ENCODE data around the gene MAD2L2.

Gene MAD2L2

DNA sequence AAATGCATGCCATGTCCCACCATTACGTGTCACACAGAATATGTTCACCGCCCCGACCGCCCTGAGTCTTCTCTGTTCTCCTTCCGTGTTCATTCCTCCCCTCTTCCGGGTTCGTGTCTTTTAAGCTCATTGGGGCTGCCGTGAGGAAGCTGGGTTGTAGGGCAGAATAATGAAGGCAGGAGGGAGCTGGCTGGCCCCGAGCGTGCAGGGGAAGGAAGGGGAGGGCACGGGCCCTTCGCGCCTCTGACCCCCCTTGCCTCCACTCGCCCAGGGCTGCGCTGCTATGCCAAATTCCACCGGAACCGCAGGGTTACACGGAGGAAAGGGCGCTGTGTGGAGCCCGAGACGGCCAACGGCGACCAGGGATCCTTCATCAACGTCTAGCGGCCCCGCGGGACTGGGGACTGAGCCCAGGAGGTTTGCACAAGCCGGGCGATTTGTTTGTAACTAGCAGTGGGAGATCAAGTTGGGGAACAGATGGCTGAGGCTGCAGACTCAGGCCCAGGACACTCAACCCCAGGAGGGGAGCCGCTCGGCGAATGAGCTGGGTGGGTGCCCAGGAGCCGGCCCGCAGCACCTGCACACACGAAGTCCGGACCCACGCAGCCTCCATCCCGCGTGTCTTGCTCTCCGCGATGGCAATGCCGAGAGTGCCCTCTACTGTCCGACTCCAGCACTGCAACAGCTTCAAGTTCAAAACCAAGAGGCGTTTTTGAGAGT lies 38.5 kb upstream of the MAD2L2 start:
- Histone ChIP-seq H3K27me3 (ENCODE audit: control insufficient read depth, insufficient read depth, low read length) (no peaks in the 10 kb centered on the region), H3K9ac (ENCODE audit: low read length) (peak overlapping the region; percentile 67), H3K9me3 (ENCODE audit: control insufficient read depth, low read length) (no peaks in the 10 kb centered on the region), H3K36me3 (ENCODE audit: control insufficient read depth, insufficient read depth, low read length) (no peaks in the 10 kb centered on the region), H3K4me1 (ENCODE audit: control insufficient read depth, insufficient read depth, low read length) (peaks cover 9% of the 10 kb centered on the region), H3K4me3 (ENCODE audit: low read length) (peak overlapping the region; percentile 42)

DNA sequence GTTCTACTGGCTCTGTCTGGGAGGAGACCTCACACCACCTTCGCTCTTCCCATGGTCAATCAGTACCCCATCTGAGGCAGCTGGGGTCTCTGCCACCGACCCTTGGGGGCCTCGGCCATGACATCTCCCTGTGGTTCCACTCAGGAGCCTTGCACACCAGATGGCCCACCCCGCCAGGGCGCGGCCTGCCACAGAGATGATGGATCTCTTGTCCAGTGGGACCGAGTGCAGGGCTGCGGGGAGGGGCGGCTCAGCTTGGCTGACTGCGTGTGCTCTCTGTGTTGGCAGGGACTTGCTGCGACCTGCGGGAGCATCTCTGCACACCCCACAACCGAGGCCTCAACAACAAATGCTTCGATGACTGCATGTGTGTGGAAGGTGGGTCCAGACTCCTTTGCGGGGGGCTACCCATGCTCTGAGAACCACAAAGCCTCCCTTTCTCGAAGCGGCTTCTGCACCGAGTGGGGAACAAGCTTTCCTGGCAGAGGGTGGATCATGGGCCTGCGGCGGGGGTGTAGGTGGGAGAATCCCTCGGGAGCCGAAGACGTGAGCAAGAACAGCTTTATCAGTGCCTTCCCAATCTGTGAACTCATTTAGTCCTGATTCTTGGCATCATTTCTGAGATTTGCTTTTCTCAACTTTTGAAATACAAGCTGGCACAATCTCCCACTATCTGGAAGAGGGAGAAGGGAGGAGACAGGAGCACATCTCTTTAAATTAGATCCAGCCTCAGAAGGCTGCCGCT lies 34.1 kb upstream of the MAD2L2 start:
- Histone ChIP-seq H3K36me3 (ENCODE audit: control insufficient read depth, insufficient read depth, low read length) (no peaks in the 10 kb centered on the region), H3K9me3 (ENCODE audit: control insufficient read depth, low read length) (no peaks in the 10 kb centered on the region), H3K9ac (ENCODE audit: low read length) (no peak overlapping the region), H3K27me3 (ENCODE audit: control insufficient read depth, insufficient read depth, low read length) (peaks cover 11% of the 10 kb centered on the region), H3K4me3 (ENCODE audit: low read length) (no peak overlapping the region), H3K4me1 (ENCODE audit: control insufficient read depth, insufficient read depth, low read length) (peaks cover 9% of the 10 kb centered on the region)

DNA sequence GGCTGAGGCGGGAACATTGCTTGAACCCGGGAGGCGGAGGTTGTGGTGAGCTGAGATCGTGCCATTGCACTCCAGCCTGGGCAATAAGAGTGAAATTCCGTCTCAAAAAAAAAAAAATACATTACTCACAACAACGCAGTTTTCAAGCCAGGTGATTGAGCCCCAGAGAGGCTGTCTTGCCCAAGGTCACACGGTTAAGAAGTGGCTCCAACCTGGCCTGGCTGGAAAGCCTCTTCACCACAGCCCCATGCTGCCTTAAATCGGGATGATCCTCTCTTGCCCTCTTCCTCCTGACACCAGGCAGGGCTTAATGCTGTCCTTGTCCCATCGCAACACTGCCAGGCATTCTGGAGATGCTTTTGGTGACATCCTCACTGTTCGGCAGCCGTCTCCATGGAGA lies 32.1 kb upstream of the MAD2L2 start:
- Histone ChIP-seq H3K4me3 (ENCODE audit: low read length) (no peak overlapping the region), H3K9ac (ENCODE audit: low read length) (no peak overlapping the region), H3K36me3 (ENCODE audit: control insufficient read depth, insufficient read depth, low read length) (no peaks in the 10 kb centered on the region), H3K9me3 (ENCODE audit: control insufficient read depth, low read length) (no peaks in the 10 kb centered on the region), H3K27me3 (ENCODE audit: control insufficient read depth, insufficient read depth, low read length) (peaks cover 11% of the 10 kb centered on the region), H3K4me1 (ENCODE audit: control insufficient read depth, insufficient read depth, low read length) (peaks cover under 1% of the 10 kb centered on the region)

DNA sequence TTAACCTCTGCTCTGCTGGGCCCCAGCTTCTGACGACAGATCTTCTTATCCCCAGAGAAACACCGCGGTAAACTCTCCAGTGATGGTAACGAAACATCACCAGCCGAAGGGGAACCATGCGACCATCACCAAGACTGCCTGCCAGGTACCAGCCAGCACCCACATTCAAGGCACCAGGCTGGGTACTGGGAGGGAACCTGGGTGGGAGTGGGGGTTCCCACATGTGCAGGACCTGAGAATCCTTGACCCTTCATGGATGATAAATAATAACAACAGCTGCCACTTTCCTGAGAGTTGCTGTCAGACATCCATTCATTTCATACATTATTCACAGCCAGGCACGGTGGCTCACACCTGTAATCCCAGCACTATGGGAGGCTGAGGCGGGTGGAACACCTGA lies 31.3 kb upstream of the MAD2L2 start:
- Histone ChIP-seq H3K27me3 (ENCODE audit: control insufficient read depth, insufficient read depth, low read length) (peaks cover 11% of the 10 kb centered on the region), H3K36me3 (ENCODE audit: control insufficient read depth, insufficient read depth, low read length) (no peaks in the 10 kb centered on the region), H3K4me3 (ENCODE audit: low read length) (no peak overlapping the region), H3K9me3 (ENCODE audit: control insufficient read depth, low read length) (no peaks in the 10 kb centered on the region), H3K9ac (ENCODE audit: low read length) (no peak overlapping the region), H3K4me1 (ENCODE audit: control insufficient read depth, insufficient read depth, low read length) (peaks cover 8% of the 10 kb centered on the region)

DNA sequence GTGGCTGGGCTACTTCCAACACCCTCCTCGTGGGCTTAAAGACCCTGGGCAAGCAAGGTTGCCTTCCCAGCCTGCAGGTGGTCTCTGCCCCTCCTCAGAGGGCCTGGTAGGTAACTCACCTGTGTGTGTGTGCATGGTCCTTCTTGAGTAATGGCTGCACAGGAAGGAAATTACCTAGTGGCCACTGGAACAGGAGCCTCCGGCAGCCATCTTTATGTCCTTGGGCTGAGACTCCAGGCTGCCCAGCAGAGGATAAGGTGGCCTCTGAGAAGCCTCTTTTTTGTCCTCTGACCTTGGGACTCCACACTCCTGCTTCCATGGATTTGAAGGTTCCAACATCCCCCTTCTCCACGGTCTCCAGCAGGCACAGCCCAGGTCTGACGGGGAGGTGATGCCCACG lies 30.5 kb upstream of the MAD2L2 start:
- Histone ChIP-seq H3K4me3 (ENCODE audit: low read length) (no peak overlapping the region), H3K27me3 (ENCODE audit: control insufficient read depth, insufficient read depth, low read length) (peaks cover 11% of the 10 kb centered on the region), H3K36me3 (ENCODE audit: control insufficient read depth, insufficient read depth, low read length) (no peaks in the 10 kb centered on the region)

DNA sequence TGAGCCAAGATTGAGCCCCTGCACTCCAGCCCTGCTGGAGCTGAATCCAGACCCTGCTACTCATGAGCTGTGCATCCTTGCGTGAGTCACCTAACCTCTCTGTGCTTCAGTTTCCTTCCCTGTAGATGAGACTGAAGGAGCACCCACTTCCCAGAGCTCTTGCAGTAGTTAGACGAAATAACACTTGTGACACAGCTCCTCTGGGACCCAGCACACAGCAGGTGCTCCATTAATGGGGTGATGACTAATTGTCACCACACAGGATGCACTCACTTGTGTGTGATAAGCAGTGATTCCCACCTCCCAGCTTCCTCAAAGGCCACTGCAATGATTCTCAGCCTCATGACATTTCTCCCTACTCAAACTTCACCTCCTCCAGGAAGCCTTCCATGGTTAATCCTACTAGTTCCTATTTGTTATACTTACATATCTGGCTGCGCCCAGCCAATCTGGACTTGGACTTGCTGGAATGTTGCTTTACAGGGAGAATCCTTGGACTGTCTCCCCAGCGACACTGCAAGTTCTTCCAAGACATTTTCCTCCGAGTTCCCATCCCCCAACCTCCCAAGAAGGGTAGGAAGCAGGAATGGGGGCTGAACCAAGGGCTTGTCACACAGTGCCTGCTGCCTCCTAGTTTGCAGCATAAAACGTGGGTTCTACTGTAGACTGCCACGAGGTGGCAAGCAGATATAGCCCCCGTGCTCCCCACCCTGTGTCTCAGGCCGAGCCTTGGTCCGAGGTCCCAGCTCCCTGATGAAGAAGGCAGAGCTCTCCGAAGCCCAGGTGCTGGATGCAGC lies 27.8 kb upstream of the MAD2L2 start:
- Histone ChIP-seq H3K9me3 (ENCODE audit: control insufficient read depth, low read length) (no peaks in the 10 kb centered on the region), H3K4me3 (ENCODE audit: low read length) (no peak overlapping the region), H3K4me1 (ENCODE audit: control insufficient read depth, insufficient read depth, low read length) (peaks cover 8% of the 10 kb centered on the region), H3K36me3 (ENCODE audit: control insufficient read depth, insufficient read depth, low read length) (no peaks in the 10 kb centered on the region), H3K27me3 (ENCODE audit: control insufficient read depth, insufficient read depth, low read length) (peaks cover 17% of the 10 kb centered on the region), H3K9ac (ENCODE audit: low read length) (no peak overlapping the region)

More for the DNA sequence above, 30.5 kb upstream of the MAD2L2 start:
- no peak overlapping the region for H3K9ac ChIP-seq (ENCODE audit: low read length)
- peaks cover 8% of the 10 kb centered on the region for H3K4me1 ChIP-seq (ENCODE audit: control insufficient read depth, insufficient read depth, low read length)
- no peaks in the 10 kb centered on the region for H3K9me3 ChIP-seq (ENCODE audit: control insufficient read depth, low read length)

DNA sequence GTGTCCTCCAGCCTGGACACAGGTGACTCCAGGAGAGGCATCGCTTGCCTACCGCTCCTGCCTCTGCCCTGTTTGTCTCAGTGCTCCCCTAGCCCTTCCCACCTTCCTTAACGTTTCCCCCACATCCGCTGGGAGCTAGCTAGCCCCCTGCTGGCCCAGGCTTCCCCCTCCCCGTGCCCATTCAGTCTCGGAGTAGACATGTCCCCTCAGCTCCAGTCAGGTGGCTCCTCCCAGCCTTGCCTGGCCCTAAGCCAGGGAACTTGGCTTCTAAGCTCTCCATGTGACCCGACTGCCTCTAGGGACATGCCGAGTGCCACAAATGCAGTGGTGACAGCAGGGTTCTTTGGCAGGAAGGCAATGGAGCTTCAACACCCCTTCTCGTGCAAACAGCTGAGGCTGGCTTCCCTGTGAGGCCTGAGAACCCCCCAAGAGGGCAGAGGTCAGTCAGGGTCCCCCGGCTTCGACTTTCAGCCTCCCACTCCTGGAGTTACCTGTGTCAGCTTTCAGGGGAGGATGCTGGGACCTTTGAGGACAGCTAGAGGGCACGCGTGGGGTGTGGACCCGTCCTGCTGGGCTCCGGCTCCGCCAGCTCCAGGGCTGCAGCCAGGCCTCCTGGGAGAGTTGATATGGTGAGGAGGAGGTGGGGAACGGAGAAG lies 26.8 kb upstream of the MAD2L2 start:
- Histone ChIP-seq H3K4me3 (ENCODE audit: low read length) (no peak overlapping the region), H3K9me3 (ENCODE audit: control insufficient read depth, low read length) (no peaks in the 10 kb centered on the region), H3K36me3 (ENCODE audit: control insufficient read depth, insufficient read depth, low read length) (no peaks in the 10 kb centered on the region), H3K27me3 (ENCODE audit: control insufficient read depth, insufficient read depth, low read length) (peaks cover 25% of the 10 kb centered on the region), H3K4me1 (ENCODE audit: control insufficient read depth, insufficient read depth, low read length) (peaks cover 8% of the 10 kb centered on the region), H3K9ac (ENCODE audit: low read length) (no peak overlapping the region)

DNA sequence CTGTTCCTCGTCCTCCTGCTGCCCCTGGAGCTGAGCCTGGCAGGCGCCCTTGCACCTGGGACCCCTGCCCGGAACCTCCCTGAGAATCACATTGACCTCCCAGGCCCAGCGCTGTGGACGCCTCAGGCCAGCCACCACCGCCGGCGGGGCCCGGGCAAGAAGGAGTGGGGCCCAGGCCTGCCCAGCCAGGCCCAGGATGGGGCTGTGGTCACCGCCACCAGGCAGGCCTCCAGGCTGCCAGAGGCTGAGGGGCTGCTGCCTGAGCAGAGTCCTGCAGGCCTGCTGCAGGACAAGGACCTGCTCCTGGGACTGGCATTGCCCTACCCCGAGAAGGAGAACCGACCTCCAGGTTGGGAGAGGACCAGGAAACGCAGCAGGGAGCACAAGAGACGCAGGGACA lies 25.3 kb upstream of the MAD2L2 start:
- Histone ChIP-seq H3K36me3 (ENCODE audit: control insufficient read depth, insufficient read depth, low read length) (no peaks in the 10 kb centered on the region), H3K4me1 (ENCODE audit: control insufficient read depth, insufficient read depth, low read length) (peaks cover 8% of the 10 kb centered on the region), H3K9me3 (ENCODE audit: control insufficient read depth, low read length) (no peaks in the 10 kb centered on the region), H3K9ac (ENCODE audit: low read length) (no peak overlapping the region), H3K27me3 (ENCODE audit: control insufficient read depth, insufficient read depth, low read length) (peaks cover 24% of the 10 kb centered on the region), H3K4me3 (ENCODE audit: low read length) (no peak overlapping the region)

DNA sequence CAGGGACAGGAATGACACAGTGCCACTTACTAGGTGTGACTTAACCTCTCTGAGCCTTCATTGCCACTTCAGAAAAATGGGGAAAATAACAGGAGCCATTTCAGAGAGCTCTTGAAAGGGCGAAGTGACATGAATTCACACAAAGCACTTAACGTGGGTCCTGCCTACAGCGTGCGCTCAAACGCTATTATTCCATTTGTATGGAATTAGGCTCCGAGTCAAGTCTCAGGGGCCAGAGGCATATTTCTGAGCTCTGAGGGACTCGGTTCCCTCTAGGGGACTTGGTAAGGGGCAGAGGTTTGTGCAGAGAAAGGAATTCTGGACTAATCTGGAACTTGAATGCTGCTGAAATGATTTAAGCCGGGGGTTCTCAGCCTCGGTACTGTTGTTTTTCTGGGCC lies 24.6 kb upstream of the MAD2L2 start:
- H3K4me1 ChIP-seq (ENCODE audit: control insufficient read depth, insufficient read depth, low read length) = peaks cover 8% of the 10 kb centered on the region
- H3K36me3 ChIP-seq (ENCODE audit: control insufficient read depth, insufficient read depth, low read length) = no peaks in the 10 kb centered on the region
- no peak overlapping the region for H3K9ac ChIP-seq (ENCODE audit: low read length)
- H3K9me3 ChIP-seq (ENCODE audit: control insufficient read depth, low read length) = no peaks in the 10 kb centered on the region
- H3K4me3 ChIP-seq (ENCODE audit: low read length) = no peak overlapping the region
- peaks cover 29% of the 10 kb centered on the region for H3K27me3 ChIP-seq (ENCODE audit: control insufficient read depth, insufficient read depth, low read length)

DNA sequence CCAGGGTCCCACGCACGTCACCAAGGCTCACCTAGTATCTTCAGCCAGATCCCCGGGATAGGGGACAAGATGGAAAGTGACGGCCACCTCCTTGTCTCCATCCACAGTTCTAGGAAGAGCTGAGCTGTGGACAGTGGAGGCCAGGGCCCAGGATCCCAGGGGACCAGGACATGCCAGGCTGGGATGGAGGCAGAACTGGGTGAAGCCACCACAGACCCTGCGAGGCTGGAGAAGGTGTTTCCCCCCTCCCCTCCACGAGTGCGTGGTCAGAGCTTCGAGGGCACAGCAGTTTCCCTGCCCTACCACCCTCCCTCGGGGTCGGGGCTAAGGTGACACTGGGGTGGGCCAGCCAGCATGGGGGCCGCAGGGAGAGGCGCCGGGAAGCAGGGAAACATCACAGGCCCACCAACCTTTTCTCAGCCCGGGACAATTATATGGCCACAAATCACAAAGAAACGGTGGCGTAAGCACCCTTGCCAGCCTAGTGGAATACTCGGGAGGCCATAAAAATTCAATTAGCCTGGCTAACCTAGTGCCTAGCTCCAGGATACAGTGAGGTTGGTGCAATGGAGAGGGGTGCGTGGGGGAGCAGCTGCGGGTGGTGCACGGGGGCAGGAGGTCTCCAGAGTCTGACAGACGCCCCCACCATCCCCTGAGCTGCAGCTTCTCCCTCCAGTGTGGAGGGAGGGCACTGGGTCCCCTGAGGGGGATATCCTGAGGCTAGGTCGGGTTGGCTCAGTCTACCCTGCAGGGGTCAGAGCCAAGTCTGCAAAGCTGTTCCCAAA lies 23.9 kb upstream of the MAD2L2 start:
- no peaks in the 10 kb centered on the region for H3K36me3 ChIP-seq (ENCODE audit: control insufficient read depth, insufficient read depth, low read length)
- no peak overlapping the region for H3K4me3 ChIP-seq (ENCODE audit: low read length)
- no peak overlapping the region for H3K9ac ChIP-seq (ENCODE audit: low read length)
- no peaks in the 10 kb centered on the region for H3K9me3 ChIP-seq (ENCODE audit: control insufficient read depth, low read length)
- peaks cover 8% of the 10 kb centered on the region for H3K4me1 ChIP-seq (ENCODE audit: control insufficient read depth, insufficient read depth, low read length)
- peaks cover 29% of the 10 kb centered on the region for H3K27me3 ChIP-seq (ENCODE audit: control insufficient read depth, insufficient read depth, low read length)

DNA sequence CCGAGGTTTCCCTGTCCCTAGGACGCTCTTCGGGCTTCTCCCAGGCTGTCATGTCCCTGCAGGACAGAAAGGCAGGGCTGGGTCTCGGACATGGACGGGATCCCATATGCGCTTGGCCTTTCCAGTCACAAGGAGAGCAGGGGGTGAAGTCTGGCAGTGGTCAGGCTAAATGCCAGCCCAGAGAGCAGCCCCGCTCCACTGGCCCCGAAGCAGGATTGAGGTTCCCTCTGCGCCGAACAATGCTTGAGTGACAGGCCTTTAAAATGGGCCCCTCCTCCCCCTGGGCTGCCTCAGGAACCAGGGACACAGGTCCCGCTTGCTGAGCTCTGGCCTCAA lies 23.2 kb upstream of the MAD2L2 start:
- Histone ChIP-seq H3K4me1 (ENCODE audit: control insufficient read depth, insufficient read depth, low read length) (peaks cover 8% of the 10 kb centered on the region), H3K9ac (ENCODE audit: low read length) (no peak overlapping the region), H3K9me3 (ENCODE audit: control insufficient read depth, low read length) (no peaks in the 10 kb centered on the region), H3K27me3 (ENCODE audit: control insufficient read depth, insufficient read depth, low read length) (peaks cover 29% of the 10 kb centered on the region), H3K4me3 (ENCODE audit: low read length) (no peak overlapping the region), H3K36me3 (ENCODE audit: control insufficient read depth, insufficient read depth, low read length) (no peaks in the 10 kb centered on the region)

Data from mucosa of stomach (tissue), 1 donor.